Heart right ventricle (tissue), 16 donors: ENCODE data around the gene TAOK2. TPM values are rescaled to one million over a fixed set of nuclear protein-coding genes. Genes with fewer than 3 reads are reported as not detected.

Experiments used
- ATAC-seq, 8 donors: fragments of 200-7000 bp; cut with Tn5 transposase; one replicate each; pipeline ENCODE4 v1.9.1; 2020; ENCODE audit warnings: mild to moderate bottlenecking in 8 of 8, moderate library complexity in 8 of 8, moderate number of reproducible peaks in 1 of 8
- DNase-seq, 2 donors: peaks; one replicate each; pipeline ENCODE4 v3.0.0-alpha.2; 2020
- H3K27ac ChIP-seq, 10 donors: fragments of 200-600 bp; sonication (generic) in 2 of 10; one replicate each; pipeline versions ENCODE4 v1.5.0 to v1.8.0; 2020 to 2022; ENCODE audit warnings: mild to moderate bottlenecking in 3 of 10
- H3K27me3 ChIP-seq, 7 donors: fragments of 200-600 bp; one replicate each; pipeline ENCODE4 v1.8.0; 2021 to 2022; ENCODE audit warnings: mild to moderate bottlenecking in 2 of 7
- H3K36me3 ChIP-seq, 9 donors: fragments of 200-600 bp; sonication (generic) in 1 of 9; one replicate each; pipeline versions ENCODE4 v1.5.0 to v1.8.0; 2020 to 2022; ENCODE audit warnings: mild to moderate bottlenecking in 2 of 9
- H3K4me1 ChIP-seq, 9 donors: fragments of 200-600 bp; sonication (generic) in 1 of 9; one replicate each; pipeline versions ENCODE4 v1.5.0 to v1.8.0; 2020 to 2022; ENCODE audit warnings: mild to moderate bottlenecking in 4 of 9
- H3K4me3 ChIP-seq, 10 donors: fragments of 200-600 bp; sonication (generic) in 2 of 10; one replicate each; pipeline versions ENCODE4 v1.5.0 to v1.8.0; 2020 to 2022; ENCODE audit warnings: mild to moderate bottlenecking in 7 of 10, moderate library complexity in 2 of 10
- H3K9me3 ChIP-seq, 11 donors: fragments of 200-600 bp in 10 of 11; sonication (generic) in 2 of 11; one replicate each; pipeline versions ENCODE4 v1.5.0 to v1.8.0; 2013 to 2022; ENCODE audit warnings: mild to moderate bottlenecking in 2 of 11, control low read depth in 1 of 11, moderate library complexity in 1 of 11
- WGBS, 2 donors: extraction: QIAGEN DNeasy Blood & Tissue Kit; methylation state at CpG; one replicate each; pipeline ENCODE4 v1.1.7; 2013; ENCODE audit warnings: inconsistent platforms in 1 of 2; 5-methylcytosine and 5-hydroxymethylcytosine counted together
- intact Hi-C, 10 donors: fragments of 100-400 bp; cut with DNase I; formaldehyde crosslinking; loops; one replicate each; pipeline versions ENCODE4 v1.11.1 to v1.14.2; 2022
- long read RNA-seq, 3 donors: library from polyadenylated mRNA; unstranded; transcript quantifications; one replicate each; pipeline ENCODE4 v2.0.0, GENCODE V29; 2020 to 2021
- polyA plus RNA-seq, 2 donors: library from polyadenylated mRNA; stranded (reverse); fragments of 200-250 nt; gene quantifications; one replicate each; pipeline ENCODE4 v1.2.3, GENCODE V29; 2013
- total RNA-seq, 10 donors: library from RNA; stranded (reverse); fragmentation: NEBNext Ultra II Directional in 3 of 10; extraction: Animal tissue kit (Norgen Biotek cat#: 25700) in 3 of 10; gene quantifications; one replicate each; pipeline versions ENCODE4 v1.2.1 to v1.2.4, GENCODE V29; 2021 to 2023
- TF ChIP-seq, protein P1 (sequence below), 9 donors: fragments of 200-600 bp; sonication (generic) in 2 of 9; IDR thresholded peaks; one replicate each; pipeline versions ENCODE4 v1.5.0 to v1.8.0; 2021 to 2022; ENCODE audit warnings: antibody characterized with exemption in 9 of 9, mild to moderate bottlenecking in 5 of 9, moderate library complexity in 1 of 9
- donor health status: Arrhythmogenic right ventricular cardiomyopathy.
- donor health status: ischemic (EF 13 %, LVEDD 7.1; RV severe dilation, severe dysfunction).
- donor health status: healthy with polysubstance abuse.
- donor health status: DM: no; HTN: yes; CAD: no.
- donor health status: DM: no; HTN: no; CAD: no.
- donor health status: ischemic (EF 25% LVEDD 6.9; RV normal size, moderate dysfunction).
- donor health status: ischemic (EF 25% LVEDD 5.7; RV mildly dilated, moderate dysfunction).
- donor health status: healthy.
- donor health status: DM: yes; HTN: yes; CAD: no.
- donor health status: Ischemic cardiomyopathy.
- donor health status: ischemic (EF 35%, LVEDD 5.7; RV mildly dilated, moderate dysfunction).
- donor health status: nonischemic (EF 11% LVEDD 7.7; RV severe dilation, severe dysfunction).
- donor health status: DM: yes; HTN: yes; CAD: no.
- donor health status: PGD.
- donor health status: ischemic (EF 29% LVEDD 5.4; RV normal size, mild dysfunction).
- donor health status: nonischemic (EF 23%, LVEDD 6.1; RV moderate dilation, normal function).

The TAOK2 gene
- 10 to 100 TPM; 27.0 to 40.6 (median 32.7) TPM for total RNA-seq
- polyA plus RNA-seq: 10 to 100 TPM; 27.6 to 50.4 TPM
- long read RNA-seq, donor 1, full-length matches to known transcripts: 10 of 54 reads
- long read RNA-seq, donor 1, partial matches to known transcripts: 27 of 54 reads
- long read RNA-seq, donor 1, other reads (novel, unspliced or antisense): 17 of 54 reads
- long read RNA-seq, donor 2, full-length matches to known transcripts: 8 of 52 reads
- long read RNA-seq, donor 2, partial matches to known transcripts: 29 of 52 reads
- long read RNA-seq, donor 2, other reads (novel, unspliced or antisense): 15 of 52 reads
- long read RNA-seq, donor 3, full-length matches to known transcripts: 6 of 29 reads
- long read RNA-seq, donor 3, partial matches to known transcripts: 11 of 29 reads
- long read RNA-seq, donor 3, other reads (novel, unspliced or antisense): 12 of 29 reads

DNA sequence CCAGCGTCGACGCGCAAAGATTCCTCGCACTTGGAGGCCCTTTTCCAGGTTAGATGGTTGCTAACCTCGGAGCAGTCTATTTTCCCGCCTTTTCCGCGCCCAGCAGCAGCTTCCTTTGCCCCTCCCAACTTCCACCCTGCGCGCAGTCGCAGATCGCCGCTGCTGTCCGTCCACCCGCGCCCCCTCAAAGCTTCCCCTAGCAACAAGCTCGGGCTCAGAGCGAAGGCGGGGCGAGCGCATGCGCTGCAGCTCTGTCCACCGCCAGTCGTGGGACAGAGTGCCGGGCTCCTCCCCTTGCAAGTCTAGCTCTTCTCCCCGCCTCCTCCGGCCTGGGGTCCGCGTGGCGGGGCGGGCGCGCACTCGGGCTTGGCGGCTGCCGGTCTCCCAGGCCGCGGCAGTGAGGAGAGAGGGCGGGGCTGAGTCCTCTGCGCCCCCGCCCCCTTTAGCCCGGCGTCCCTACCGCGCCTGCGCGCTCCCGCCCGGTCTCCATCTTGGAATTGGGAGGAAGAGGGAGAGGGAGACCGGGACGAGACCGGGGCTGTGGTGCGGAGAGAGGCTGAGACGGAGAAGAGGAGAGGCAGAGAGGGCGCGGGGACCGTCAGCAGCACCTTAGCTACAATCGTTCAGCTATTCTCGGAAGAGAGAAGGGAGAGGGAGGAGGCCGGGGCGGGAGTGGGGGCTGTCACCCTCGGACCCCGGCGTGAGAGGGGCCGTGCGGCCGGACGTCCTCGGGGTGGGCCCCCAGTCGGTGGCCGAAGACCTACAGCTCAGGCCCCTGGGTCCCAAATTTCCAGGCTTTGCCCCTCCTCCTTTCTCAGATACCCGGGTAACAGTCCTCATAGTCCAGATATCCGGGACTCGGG, at the start of gene TAOK2:
Gene TAOK2 (plus strand): TSS at position 485 of the 863 bp plus-strand sequence. CDS start 3,905 bp downstream, outside the sequence.
- ATAC-seq (peak; percentile 96 to 98 (median 98)), DNase-seq (peak; percentile 99)
- intact Hi-C loops: loop anchor here in 7 of 10 donors (1.0 to 10.0 kb wide), 7 partner anchors 11 to 169 kb away; partner anchors contain the start of genes HIRIP3 (in 2 of the 7), KCTD13 (in 2 of the 7), ALDOA (in 1 of the 7) and MAZ (in 1 of the 7)
- Histone ChIP-seq H3K4me1 (peaks cover 3 to 49% (median 38%) of the 10 kb centered on the region in 9 donors), H3K27ac (peak within 1 kb of the TSS; percentile 85 to 100 (median 94)), H3K9me3 (no peaks in the 10 kb centered on the region), H3K27me3 (no peaks in the 10 kb centered on the region), H3K4me3 (peak within 1 kb of the TSS; percentile 69 to 99 (median 81)), H3K36me3 (peaks cover 0 to 54% (median 23%) of the 10 kb centered on the region in 9 donors)
- 1% methylated on average over 75 of the region's 75 CpGs for WGBS, 2 donors
- TF ChIP-seq, protein P1, sequence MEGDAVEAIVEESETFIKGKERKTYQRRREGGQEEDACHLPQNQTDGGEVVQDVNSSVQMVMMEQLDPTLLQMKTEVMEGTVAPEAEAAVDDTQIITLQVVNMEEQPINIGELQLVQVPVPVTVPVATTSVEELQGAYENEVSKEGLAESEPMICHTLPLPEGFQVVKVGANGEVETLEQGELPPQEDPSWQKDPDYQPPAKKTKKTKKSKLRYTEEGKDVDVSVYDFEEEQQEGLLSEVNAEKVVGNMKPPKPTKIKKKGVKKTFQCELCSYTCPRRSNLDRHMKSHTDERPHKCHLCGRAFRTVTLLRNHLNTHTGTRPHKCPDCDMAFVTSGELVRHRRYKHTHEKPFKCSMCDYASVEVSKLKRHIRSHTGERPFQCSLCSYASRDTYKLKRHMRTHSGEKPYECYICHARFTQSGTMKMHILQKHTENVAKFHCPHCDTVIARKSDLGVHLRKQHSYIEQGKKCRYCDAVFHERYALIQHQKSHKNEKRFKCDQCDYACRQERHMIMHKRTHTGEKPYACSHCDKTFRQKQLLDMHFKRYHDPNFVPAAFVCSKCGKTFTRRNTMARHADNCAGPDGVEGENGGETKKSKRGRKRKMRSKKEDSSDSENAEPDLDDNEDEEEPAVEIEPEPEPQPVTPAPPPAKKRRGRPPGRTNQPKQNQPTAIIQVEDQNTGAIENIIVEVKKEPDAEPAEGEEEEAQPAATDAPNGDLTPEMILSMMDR (IDR thresholded peaks at IDR 0.05): peak in 1 of 9 donors; percentile 5

DNA sequence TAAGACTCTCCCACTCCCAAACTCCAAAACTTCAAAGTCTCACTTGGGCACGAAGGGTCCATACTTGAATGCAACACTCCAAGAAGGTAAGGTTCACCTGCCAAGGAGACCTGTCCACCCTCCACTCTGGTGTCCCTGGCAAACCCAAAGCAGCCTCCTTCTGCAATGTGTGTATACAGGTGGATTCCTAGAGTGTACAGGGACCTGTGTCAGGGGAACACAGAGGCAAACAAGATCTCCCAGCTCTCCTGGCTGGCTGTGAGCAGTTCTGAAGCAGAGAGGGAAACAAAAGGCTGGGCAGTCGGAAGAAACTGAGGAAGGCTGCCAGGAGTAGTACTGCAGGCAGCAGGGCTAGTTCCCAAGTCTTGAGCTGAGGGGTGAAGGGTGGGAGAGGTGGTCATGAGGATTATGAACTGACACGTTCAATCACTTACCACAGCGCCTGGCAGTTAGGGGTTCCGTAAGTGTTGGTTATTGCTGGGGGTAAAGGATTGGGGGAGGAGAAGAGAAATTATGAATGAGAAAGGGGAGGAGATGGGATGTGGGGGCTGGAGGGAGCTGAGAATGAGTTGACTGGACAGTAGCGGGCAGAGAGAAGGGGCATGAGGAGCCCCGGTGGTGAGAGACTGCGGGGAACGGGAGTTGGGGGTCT, 48.4 kb upstream of the TAOK2 start:
- intact Hi-C loops: loop anchor here in 7 of 10 donors (5.0 to 10.0 kb wide), 6 partner anchors 37 to 82 kb away; partner anchors contain the start of genes TAOK2 (in 2 of the 7), TMEM219 (in 2 of the 7), HIRIP3 (in 1 of the 7) and INO80E (in 1 of the 7)
- TF ChIP-seq, protein P1 (IDR thresholded peaks at IDR 0.05): no peak
- no peak for DNase-seq
- 10 to 12% methylated on average over 9 of the region's 9 CpGs for WGBS, 2 donors
- Histone ChIP-seq H3K9me3 (no peaks in the 10 kb centered on the region), H3K4me1 (peaks cover 2 to 31% (median 23%) of the 10 kb centered on the region in 9 donors), H3K27me3 (no peaks in the 10 kb centered on the region), H3K36me3 (peaks cover 0 to 35% (median 19%) of the 10 kb centered on the region in 9 donors), H3K27ac (peak overlapping the region in 8 of 10 donors; percentile 82 to 92 (median 89)), H3K4me3 (peak overlapping the region; percentile 83 to 100 (median 94))
- peak in 1 of 8 donors; percentile 15 for ATAC-seq

DNA sequence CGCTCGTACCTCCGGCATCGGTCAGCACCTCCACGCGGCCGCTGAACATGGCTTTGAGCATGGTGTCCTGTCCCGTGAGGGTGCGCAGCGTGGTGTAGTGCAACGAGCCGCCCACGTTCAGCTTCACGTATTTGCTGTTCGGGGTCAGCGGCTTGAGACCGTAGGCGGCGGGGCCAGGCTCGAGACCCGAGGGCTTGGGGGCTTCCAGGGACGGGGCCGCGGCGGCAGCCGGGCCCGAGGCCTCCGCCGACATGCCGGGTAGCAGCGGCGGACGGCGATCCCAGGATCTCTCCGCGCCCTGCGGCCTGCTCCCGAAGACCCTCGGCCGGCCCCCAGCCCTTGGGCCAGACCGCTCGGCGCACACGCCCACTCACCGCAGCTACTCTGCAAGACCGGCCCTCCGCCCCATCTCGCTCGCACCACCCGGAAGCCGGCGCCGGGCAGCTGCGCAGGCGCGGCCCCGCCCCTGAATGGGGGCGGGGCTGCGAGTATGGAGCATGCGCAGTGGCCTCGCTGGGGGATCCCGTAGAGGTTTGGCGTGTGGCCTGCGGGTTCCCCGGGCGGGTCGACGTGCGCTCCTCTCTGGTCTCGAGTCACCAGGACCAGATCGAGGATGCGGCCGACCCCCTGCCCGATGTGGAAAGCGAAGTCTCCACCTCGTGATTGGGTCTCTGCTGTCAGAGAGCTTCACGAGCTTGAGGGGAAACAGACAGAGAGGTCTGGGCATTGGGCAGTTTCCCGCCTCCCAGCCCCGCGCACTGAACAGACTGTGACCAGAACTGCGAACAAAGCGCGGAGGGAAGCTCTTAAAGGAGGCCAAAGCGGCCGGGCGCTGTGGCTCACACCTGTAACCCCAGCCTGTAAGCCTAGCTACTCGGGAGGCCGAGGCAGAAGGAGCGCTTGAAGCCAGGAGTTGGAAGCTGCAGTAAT, 47.6 kb upstream of the TAOK2 start, which contains the start of gene KCTD13:
Gene KCTD13 (minus strand): TSS at position 446 of the 930 bp plus-strand sequence. CDS start 193 bp downstream, at position 253.
- TF ChIP-seq, protein P1 (IDR thresholded peaks at IDR 0.05): no peak
- H3K4me3 ChIP-seq: peak within 1 kb of the TSS; percentile 83 to 100 (median 94)
- 0 to 1% methylated on average over 84 to 89 of the region's 89 CpGs for WGBS, 2 donors
- H3K36me3 ChIP-seq: peaks cover 0 to 26% (median 13%) of the 10 kb centered on the region in 9 donors
- ATAC-seq: peak; percentile 97 to 99 (median 99)
- DNase-seq: peak; percentile 85 to 88
- peak within 1 kb of the TSS; percentile 18 to 92 (median 88) for H3K27ac ChIP-seq
- no peaks in the 10 kb centered on the region for H3K9me3 ChIP-seq
- H3K4me1 ChIP-seq: peaks cover 2 to 31% (median 23%) of the 10 kb centered on the region in 9 donors
- intact Hi-C loops: loop anchor here in 7 of 10 donors (5.0 to 10.0 kb wide), 6 partner anchors 36 to 81 kb away; partner anchors contain the start of genes TAOK2 (in 2 of the 7), TMEM219 (in 2 of the 7), HIRIP3 (in 1 of the 7) and INO80E (in 1 of the 7)
- no peaks in the 10 kb centered on the region for H3K27me3 ChIP-seq
